ENCODE results near the gene JAZF1. TPM values are rescaled to one million over a fixed set of nuclear protein-coding genes. Genes with fewer than 3 reads are reported as not detected.

JAZF1 gene
- total and polyA plus RNA-seq, 2 of the 4 experiments (the other 2 are of a cell fraction): 8.4 to 10.5 TPM

GRCh38 chr7:28163949-28164348, 16.6 kb downstream of the JAZF1 start:
- POLR2A ChIA-PET (ENCODE audit: unreplicated experiment): no interaction called here
- ATAC-seq (ENCODE audit: low read depth): peak; percentile 18

More at GRCh38 chr7:28163949-28164348, 16.6 kb downstream of the JAZF1 start:
- H4K20me1 ChIP-seq (ENCODE audit: insufficient read depth, low read length): no peaks in the 10 kb centered on the region
- H3K27me3 ChIP-seq (ENCODE audit: control insufficient read depth, insufficient read depth, low read length): no peaks in the 10 kb centered on the region
- peak overlapping the region; percentile 72; the same call in 1 of the 2 replicates for H2AK5ac ChIP-seq (ENCODE audit: low read depth, low read length)
- H2BK20ac ChIP-seq (ENCODE audit: low read depth, low read length): no peak overlapping the region; the same call in 1 of the 2 replicates
- DNase-seq: peak; percentile 91
- H3K23ac ChIP-seq (ENCODE audit: low read depth, low read length): peak overlapping the region; percentile 11; the same call in 1 of the 2 replicates
- peak overlapping the region; percentile 62 for H2BK5ac ChIP-seq (ENCODE audit: low read depth, low read length, poor library complexity, severe bottlenecking)
- H2AK9ac ChIP-seq (replicated peaks; ENCODE audit: low read depth, low read length, poor library complexity): no peak overlapping the region
- no peak overlapping the region for H3K9ac ChIP-seq (ENCODE audit: low read depth, low read length)
- H3K4me1 ChIP-seq (ENCODE audit: control insufficient read depth, insufficient read depth, low read length): peaks cover 29% of the 10 kb centered on the region
- peak overlapping the region; percentile 21 for H2BK120ac ChIP-seq (ENCODE audit: low read depth, low read length)
- in situ Hi-C loops (cut with MboI; ENCODE audit: low sequenced_read_pairs): no loop called here
- dilution Hi-C loops (cut with HindIII; ENCODE audit: low sequenced_read_pairs, unreplicated experiment): no loop called here
- no peaks in the 10 kb centered on the region for H3K9me3 ChIP-seq (ENCODE audit: control insufficient read depth, insufficient read depth, low read length)
- no peak overlapping the region for H3K4me3 ChIP-seq (ENCODE audit: insufficient read depth, low read depth, low read length)
- no peak overlapping the region for H3K56ac ChIP-seq (ENCODE audit: extremely low read depth, insufficient read depth, low read length)
- no peak overlapping the region for H3K14ac ChIP-seq (replicated peaks; ENCODE audit: low read depth, low read length)
- H4K5ac ChIP-seq (ENCODE audit: low read depth, low read length): peak overlapping the region; percentile 0; the same call in 1 of the 2 replicates
- intact Hi-C loops (cut with micrococcal nuclease): no loop called here
- BruUV-seq (replicated peaks): no TSS peak
- CTCF ChIA-PET: no interaction called here
- H3K4me2 ChIP-seq (ENCODE audit: low read depth, low read length): no peak overlapping the region; the same call in 1 of the 2 replicates
- H2BK15ac ChIP-seq (ENCODE audit: low read depth, low read length): peak overlapping the region; percentile 74; the same call in 1 of the 3 replicates
- H3K9me1 ChIP-seq (ENCODE audit: insufficient read depth, low read length): peaks cover 25% of the 10 kb centered on the region
- peak overlapping the region; percentile 71 for H4K91ac ChIP-seq (ENCODE audit: insufficient read depth, low read depth, low read length)
- peak overlapping the region; percentile 0; the same call in 1 of the 2 replicates for H3K18ac ChIP-seq (ENCODE audit: low read depth, low read length)
- peak overlapping the region; percentile 44 for H3K27ac ChIP-seq (ENCODE audit: insufficient read depth, low read length)
- peaks cover 47 to 76% of the 10 kb centered on the region in 2 experiments for H3K79me1 ChIP-seq (ENCODE audit: low read depth in 1 of 2, low read length in 2 of 2)
- no peak overlapping the region for H2AFZ ChIP-seq (replicated peaks; ENCODE audit: low read length, poor library complexity)
- peaks cover 2% of the 10 kb centered on the region for H3K36me3 ChIP-seq (ENCODE audit: control insufficient read depth, insufficient read depth, low read length)
- peak overlapping the region in 1 of 2 experiments; percentile 36; a peak in 2 of 4 replicates for H4K8ac ChIP-seq (ENCODE audit: low read depth in 2 of 2, low read length in 2 of 2)
- TF ChIP-seq POLR2A (IDR thresholded peaks at IDR 0.05; ENCODE audit: low read depth, low read length) (no peak), ELK1 (IDR thresholded peaks at IDR 0.05; ENCODE audit: borderline replicate concordance, low read depth, low read length) (no peak), RCOR1 (IDR thresholded peaks at IDR 0.05; ENCODE audit: insufficient replicate concordance, low read length) (no peak), MAZ (IDR thresholded peaks at IDR 0.05; ENCODE audit: borderline replicate concordance, low read depth, low read length) (no peak), CTCF (conservative IDR thresholded peaks at IDR 0.05; ENCODE audit: low read depth, low read length) (no peak)
- peak overlapping the region; percentile 65 for H3K4ac ChIP-seq (ENCODE audit: low read depth, low read length)

Data from IMR-90 (cell line).